ENCODE data around the gene SLMAP.
"Not testable (repeated sequence)": the region's sequence is repeated elsewhere in the genome, so short reads cannot be mapped to it uniquely, and the experiment has no call there.

SLMAP gene

GRCh38 chr3:57833763-57834162 is 77.7 kb downstream of the SLMAP start:
- no peak for DNase-seq

DNA sequence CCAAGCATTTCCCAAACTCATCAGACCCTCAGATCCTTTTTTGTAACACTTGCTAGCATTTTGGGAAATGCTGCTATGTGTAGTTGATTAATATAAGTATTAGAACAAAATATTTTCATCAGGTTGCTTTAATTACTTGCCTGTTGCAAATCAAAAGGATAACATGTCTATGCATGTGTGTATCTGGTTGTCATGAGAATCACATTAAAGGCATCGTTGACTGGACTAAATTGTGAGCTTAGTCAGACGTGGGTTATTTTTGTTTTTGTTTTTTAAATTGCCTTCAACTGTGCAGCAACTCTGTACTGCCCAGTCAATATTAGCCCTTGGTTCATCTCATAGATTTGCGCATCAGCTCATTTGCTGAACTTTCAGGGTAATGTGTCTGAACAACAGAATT is 81.6 kb downstream of the SLMAP start:
- DNase-seq, result no peak

DNA sequence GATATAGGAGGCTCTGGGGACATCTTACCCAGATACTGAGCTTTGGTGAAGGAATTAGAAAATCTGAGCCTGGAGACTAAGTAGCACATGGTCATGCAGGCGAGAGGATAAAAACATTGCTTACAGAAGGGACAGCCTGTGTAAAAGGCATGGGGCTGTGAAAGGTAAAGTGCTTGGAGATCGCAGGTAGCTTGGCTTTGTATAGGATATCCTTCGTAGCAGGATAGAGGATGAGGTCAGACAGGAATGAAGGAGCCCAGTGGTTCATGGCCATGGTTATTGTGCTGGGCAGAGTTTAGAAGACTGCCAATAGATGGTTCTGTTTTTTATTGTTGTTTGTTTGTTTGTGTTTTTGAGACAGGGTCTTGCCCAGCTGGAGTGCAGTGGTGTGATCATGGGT is 82.5 kb downstream of the SLMAP start:
- no peak for DNase-seq

DNA sequence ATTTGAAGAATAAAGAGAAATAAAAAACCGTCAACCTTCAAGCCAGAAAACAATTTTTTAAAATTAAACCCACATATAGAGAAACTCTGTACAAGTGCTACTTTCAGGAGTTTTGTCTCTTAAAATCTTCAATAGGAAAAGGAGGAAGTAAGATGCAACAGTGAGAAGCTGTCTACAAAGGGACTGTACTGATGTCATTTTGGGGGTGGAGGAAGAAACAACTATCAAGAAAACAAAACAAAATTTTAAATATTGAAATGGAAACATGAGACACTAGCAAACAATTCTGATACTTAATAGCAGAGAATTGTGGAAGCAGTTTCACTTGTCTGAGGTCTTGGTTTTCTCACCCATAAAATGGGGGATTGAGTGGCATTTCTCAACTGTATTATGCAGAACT is 84.4 kb downstream of the SLMAP start:
- DNase-seq, result no peak

- no peak for DNase-seq
Observed at GRCh38 chr3:57841818-57842217, 85.7 kb downstream of the SLMAP start.

DNA sequence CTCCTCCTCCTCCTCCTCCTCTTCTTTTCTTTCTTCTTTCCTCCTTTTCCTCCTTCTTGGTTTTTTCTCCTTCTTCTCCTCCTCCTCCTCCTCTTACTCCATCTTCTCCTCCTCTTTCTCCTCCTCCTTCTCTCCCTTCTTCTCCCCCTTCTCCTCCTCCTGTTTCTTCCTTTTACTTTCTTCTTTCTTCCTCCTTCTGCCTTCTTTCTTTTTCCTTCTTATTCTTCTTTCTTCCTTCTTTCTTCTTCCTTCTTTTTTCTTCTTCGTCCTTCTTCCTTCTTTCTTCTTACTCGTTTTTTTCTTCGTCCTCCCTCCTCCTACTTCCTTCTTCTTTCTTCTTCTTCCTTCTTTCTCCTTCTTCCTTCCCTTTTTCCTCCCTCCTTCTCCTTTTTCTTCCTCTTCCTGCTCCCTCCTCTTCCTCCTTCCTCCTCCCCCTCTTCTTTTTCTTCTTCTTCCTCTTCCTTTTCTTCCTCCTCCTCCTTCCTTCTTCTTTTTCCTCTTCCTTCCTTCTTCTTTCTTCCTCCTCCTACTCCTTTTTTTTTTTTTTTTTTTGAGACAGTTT is 92.1 kb downstream of the SLMAP start:
- no peak for DNase-seq

DNA sequence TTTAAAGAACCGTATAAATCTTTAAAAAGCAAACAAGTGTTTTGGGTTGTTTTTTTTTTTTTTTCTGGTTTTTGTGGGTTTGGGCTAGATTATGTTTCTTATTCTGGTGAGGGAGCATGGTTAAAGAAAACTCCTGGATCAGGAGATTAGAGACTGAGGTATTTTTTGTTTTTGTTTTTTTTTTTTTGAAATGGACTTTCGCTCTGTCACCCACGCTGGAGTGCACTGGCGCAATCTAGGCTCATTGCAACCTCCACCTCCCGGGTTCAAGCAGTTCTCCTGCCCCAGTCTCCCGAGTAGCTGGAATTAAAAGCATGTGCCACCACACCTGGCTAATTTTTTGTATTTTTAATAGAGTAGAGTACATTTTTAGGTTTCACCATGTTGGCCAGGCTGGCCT is 95.2 kb downstream of the SLMAP start:
- DNase-seq, result no peak

- DNase-seq, result peak; percentile 22
Observed at GRCh38 chr3:57852896-57853295, 96.8 kb downstream of the SLMAP start.

GRCh38 chr3:57855281-57855680 is 99.2 kb downstream of the SLMAP start:
- no peak for DNase-seq

DNA sequence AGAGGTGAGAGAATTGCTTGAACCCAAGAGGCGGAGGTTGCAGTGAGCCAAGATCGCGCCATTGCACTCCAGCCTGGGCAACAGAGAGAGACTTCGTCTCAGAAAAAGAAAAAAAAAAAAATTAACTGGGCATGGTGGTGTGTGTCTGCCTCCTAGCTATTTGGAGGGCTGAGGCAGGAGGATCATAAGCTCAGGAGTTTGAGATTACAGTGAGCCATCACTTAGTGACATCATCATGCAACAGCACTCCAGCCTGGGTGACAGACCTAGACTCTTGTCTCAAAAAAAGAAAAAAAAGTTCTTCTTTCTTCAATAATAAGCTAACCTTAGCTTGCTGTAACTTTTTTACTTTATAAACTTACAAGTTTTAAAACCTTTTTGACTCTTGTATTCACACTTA is 99.8 kb downstream of the SLMAP start:
- no peak for DNase-seq

DNA sequence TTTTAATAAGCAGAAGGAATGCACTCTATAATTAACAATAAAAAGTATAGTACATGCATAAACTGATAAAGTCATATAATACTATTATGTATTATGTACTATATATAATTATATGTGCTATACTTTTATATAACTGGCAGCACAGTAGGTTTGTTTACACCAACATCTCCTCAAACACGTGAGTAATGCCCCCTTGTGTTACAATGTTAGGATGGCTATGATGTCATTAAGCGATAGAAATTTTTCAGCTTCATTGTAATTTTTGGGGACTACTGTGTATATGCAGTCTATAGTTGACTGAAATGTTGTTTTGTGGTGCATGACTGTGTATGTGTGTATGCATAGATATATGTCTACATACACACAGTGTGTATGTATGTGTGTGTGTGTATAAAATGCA is 100.6 kb downstream of the SLMAP start:
- DNase-seq, result no peak

DNA sequence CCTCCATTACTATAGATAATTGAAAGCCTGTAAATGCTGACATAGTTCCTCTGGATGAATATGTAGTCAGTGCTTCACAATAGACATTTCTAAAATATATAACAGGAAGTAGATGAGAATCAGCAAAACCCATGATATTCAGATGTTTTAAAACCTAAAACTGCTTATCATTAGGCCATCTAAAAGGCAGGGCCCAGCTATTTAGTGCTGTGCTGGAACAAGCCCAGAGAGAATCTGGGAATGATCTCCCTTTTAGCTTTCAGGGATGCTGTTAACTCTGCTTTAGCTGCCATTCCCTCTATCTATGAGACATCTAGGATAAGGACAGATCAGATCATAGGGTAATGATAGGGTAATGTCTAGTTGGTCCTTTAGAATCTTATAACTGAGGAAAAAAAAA is 106.8 kb downstream of the SLMAP start:
- no peak for DNase-seq

DNA sequence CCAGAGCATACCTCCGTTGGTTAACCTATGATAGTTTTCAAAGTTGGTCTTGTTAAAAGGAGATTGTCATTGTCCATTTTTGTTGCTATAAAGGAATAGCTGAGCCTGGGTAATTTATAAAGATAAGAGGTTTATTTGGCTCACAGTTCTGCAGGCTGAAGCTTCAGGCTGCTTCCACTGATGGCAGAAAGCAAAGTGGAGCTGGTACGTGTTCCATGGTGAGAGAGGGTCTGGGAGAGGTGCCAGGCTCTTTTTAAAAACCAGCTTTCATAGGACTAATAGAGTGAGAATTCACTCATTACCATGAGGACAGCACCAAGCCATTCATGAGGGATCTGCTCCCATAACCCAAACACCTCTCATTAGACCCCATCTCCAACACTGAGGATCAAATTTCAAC is 107.3 kb downstream of the SLMAP start:
- DNase-seq, result no peak

- DNase-seq, result no peak
Observed at GRCh38 chr3:57864853-57865252, 108.7 kb downstream of the SLMAP start.

DNA sequence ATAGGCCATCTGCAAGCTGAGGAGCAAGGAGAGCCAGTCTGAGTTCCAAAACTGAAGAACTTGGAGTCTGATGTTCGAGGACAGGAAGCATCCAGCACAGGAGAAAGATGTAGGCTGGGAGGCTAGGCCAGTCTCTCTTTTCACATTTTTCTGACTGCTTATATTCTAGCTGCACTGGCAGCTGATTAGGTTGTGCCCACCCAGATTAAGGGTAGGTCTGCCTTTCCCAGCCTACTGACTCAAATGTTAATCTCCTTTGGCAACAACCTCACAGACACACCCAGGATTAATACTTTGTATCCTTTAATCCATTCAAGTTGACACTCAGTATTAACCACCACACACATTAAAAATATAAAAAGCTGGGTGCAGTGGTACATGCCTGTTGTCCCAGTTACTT is 113.0 kb downstream of the SLMAP start:
- DNase-seq, result not testable (repeated sequence)

DNA sequence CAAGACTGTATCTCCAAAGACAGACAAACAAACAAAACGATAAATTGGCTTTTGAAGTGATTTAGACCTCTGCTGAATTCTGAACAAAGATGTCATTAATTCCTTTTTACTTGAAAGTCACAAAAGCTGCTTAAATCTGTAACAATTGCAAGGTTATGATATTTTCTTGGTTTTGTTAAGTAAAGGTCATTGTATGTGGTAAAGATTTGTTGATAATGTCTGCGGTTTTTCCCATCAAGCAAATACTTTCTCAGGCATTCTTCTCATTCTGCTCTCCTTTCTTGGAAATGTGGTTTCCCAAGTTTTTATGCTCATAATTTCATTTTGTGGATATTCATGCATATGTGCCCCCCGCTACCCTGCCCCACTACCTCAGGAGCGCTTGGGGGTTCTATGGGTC is 116.5 kb downstream of the SLMAP start:
- no peak for DNase-seq

DNA sequence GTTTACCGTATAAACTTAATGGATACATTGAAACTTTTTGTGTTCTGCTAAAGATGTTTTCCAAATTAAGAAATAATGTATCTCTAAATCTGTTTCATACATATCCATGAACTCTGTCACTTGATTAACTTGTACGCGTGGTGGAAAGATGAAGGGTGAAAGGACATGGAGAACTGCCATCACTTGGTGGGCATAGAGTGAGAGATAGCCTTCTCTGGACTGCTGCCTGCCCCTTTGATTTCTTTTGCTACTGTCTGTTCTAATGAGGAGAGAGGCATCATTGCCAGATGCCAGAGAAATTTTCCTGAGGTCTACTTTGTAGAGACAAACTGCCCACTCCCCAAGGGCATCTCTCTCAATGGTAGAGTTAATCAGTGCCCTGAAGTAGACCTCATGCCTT is 120.5 kb downstream of the SLMAP start:
- no peak for DNase-seq

GRCh38 chr3:57877116-57877515 is 121.0 kb downstream of the SLMAP start:
- DNase-seq, result peak; percentile 14

DNA sequence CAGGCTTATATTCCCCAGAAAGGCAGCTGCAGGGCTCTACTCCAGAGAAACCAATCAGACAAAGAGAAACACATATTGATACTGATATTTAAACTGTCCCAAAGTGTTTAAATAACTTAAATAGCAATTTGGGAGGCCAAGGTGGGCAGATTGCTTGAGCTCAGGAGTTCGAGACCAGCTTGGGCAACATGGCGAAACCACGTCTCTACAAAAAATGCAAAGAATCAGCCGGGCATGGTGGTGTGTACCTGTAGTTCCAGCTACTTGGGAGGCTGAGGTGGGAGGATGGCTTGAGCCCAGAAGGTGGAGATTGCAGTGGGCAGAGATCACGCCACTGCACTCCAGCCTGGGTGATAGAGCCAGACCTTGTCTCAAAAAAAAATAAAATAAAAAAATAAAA is 128.3 kb downstream of the SLMAP start:
- not testable (repeated sequence) for DNase-seq

DNA sequence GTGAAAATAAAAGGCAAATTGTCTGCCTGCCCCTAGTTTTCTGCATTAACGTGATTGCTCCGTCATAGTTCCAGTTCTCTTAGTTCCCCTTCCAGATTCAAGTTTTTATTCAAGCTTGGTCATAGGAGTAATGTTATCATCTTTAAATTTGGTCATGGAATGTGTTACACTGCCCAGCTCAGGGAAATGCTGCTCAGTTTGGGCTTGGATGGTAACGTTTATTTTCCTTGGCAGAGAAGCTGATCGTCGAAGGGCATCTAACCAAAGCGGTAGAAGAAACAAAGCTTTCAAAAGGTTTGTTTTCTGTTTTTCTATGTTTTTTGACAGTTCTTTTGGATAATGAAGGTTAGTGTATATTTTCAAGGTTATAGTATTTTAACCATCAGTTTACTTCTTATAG is 133.7 kb downstream of the SLMAP start:
- DNase-seq, result no peak

DNA sequence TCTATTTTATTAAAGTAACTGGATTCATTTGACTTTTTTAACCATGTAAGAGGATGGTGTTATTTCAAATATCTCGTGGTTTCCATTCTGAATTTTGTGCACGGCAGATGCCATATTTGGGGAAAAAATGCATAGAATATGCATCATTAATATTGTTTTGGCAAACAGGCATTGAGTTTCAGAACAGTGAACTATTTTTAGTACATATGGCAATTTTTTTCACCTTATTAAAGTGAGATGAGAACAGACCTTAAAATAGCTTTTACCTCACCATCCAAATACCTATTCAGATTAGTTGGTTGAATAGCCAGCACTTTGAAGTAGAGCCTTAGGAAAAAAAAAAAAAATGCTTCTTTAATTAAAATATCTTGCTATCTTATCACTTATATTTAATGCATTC is 134.8 kb downstream of the SLMAP start:
- DNase-seq, result no peak

DNA sequence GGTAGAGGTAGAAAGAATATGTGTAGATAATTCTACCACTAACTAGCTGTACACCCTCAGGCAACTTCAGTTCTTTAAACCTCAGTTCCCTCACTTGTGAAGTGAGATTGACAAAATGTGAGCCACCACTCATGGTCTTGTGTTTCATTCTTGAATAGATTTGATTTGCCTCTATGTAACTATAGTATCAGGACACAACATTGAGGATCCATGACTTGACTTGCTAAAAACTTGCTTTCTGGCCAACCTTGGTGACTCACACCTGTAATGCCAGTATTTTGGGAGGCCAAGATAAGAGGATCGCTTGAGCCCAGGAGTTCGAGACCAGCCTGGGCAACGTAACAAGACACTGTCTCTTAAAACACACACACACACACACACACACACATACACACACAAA is 136.3 kb downstream of the SLMAP start:
- DNase-seq, result no peak

DNA sequence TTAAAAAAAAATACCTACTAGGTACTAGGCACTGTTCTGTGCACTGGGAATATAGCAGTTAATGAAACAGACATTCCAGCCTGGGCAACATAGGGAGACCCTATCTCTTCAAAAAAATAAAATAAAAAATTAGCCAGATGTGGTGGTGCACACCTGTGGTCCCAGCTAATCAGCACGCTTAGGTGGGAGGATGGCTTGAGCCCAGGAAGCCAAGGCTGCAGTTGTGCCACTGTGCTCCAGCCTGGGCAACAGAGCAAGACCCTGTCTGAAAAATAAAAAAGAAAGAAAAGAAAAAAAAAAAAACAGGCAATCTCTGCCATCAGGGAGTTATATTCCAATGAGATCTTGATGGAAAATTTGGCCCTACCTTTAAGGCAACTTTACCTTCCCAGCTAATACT is 137.0 kb downstream of the SLMAP start:
- DNase-seq, result no peak

- DNase-seq, result no peak
Observed at GRCh38 chr3:57893668-57894067, 137.6 kb downstream of the SLMAP start.

DNA sequence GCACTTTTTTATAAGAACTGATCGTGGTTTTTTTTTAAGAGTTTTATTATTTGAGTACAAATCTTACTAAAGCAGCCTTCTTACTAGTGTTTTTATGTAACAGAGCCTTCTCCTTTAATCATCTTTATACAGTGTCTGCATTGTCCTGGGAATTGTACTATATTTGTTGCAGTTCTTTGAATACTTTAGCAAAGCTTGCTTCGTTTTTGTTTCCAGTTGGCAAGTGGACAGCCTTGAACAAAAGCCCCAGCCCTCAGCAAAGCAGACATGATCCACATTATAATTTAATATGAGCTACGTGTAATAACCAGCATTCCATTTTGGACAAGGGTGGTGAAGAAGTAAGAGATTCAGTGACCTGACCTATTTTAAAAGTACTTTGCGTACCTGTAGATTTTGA is 139.9 kb downstream of the SLMAP start:
- DNase-seq, result peak; percentile 41

GRCh38 chr3:57896691-57897090 is 140.6 kb downstream of the SLMAP start:
- no peak for DNase-seq
